HepG2 (cell line): ENCODE measurements around the gene LSMEM2. TPM values are rescaled to one million over a fixed set of nuclear protein-coding genes. Genes with fewer than 3 reads are reported as not detected.
A peak's percentile ranks its signal among the peaks of the same experiment; 100 is the strongest.

Source experiments
- ATAC-seq: fragments of 200-7000 bp; cut with Tn5 transposase; 3 replicates; pipeline ENCODE4 v1.9.1; 2020; ENCODE audit warnings: mild to moderate bottlenecking, moderate library complexity
- BruUV-seq: library from RNA; stranded (reverse); fragments of 400-500 nt; replicated peaks from 2 replicates; lab custom pipeline; 2021; lab: Mats Ljungman, UMichigan
- CTCF ChIA-PET: fragments of 300-600 bp; formaldehyde crosslinking; extraction: SDS; loops from one replicate; lab custom pipeline; 2021; ENCODE audit warnings: low total read pairs, inconsistent platforms, low intra/inter-chr PET ratio; lab: Yijun Ruan, JAX
- POLR2A ChIA-PET: fragments of 350-600 bp; sonication (Branson Sonifier 250); formaldehyde crosslinking; loops from one replicate; lab custom pipeline; 2020; ENCODE audit warnings: antibody characterized with exemption, inconsistent platforms; lab: Yijun Ruan, JAX
- DNase-seq: peaks from one replicate; pipeline ENCODE4 v3.0.0-alpha.2; 2015; ENCODE audit warnings: low spot score
- FAIRE-seq: peaks from 3 replicates; lab custom pipeline; 2011; peaks lifted over from hg19 to GRCh38; lab: Jason Lieb, UNC
- H2AFZ ChIP-seq: one replicate; pipeline ENCODE4 v1.6.1; 2011; ENCODE audit warnings: low read length, inconsistent platforms
- H3K27ac ChIP-seq: fragments of 300-600 bp; 3 replicates; pipeline ENCODE4 v1.8.0; 2011; ENCODE audit warnings: mixed run types, mild to moderate bottlenecking, mixed read lengths, low read length, inconsistent platforms; ENCODE audit not compliant: insufficient read depth; ENCODE audit errors: extremely low read length
- H3K27me3 ChIP-seq, 2 experiments: fragments of 200-600 bp in 1 of 2; 2 replicates in 1 of 2; 3 replicates in 1 of 2; pipeline versions ENCODE4 v1.6.0 to v1.8.0; 2011; ENCODE audit warnings: low read length in 2 of 2, mild to moderate bottlenecking in 2 of 2, moderate library complexity in 2 of 2, inconsistent platforms in 1 of 2; ENCODE audit not compliant: insufficient read depth in 2 of 2, control insufficient read depth in 1 of 2
- H3K36me3 ChIP-seq, 2 experiments: fragments of 200-600 bp in 1 of 2; replicated peaks in 1 of 2; 2 replicates in 1 of 2; 3 replicates in 1 of 2; pipeline versions ENCODE4 v1.5.1 to v1.8.0; 2011; ENCODE audit warnings: low read length in 2 of 2, inconsistent platforms in 1 of 2; ENCODE audit not compliant: insufficient read depth in 2 of 2, control insufficient read depth in 1 of 2
- H3K4me1 ChIP-seq: 2 replicates; pipeline ENCODE4 v1.5.1; 2012; ENCODE audit warnings: low read length, inconsistent platforms; ENCODE audit not compliant: insufficient read depth
- H3K4me2 ChIP-seq: 2 replicates; pipeline ENCODE4 v1.6.0; 2011; ENCODE audit warnings: low read depth, low read length, inconsistent platforms
- H3K4me3 ChIP-seq, 3 experiments: fragments of 200-600 bp in 1 of 3; sonication (generic), shearing (Covaris generic) in 1 of 3; replicated peaks in 1 of 3; 2 replicates each; pipeline ENCODE4 v1.5.1; 2011 to 2016; ENCODE audit warnings: low read length in 3 of 3, inconsistent platforms in 2 of 3, low read depth in 2 of 3, mild to moderate bottlenecking in 2 of 3, control low read depth in 1 of 3, mixed read lengths in 1 of 3; ENCODE audit not compliant: insufficient read depth in 1 of 3
- H3K79me2 ChIP-seq: one replicate; pipeline ENCODE4 v1.6.1; 2011; ENCODE audit warnings: low read length, inconsistent platforms; ENCODE audit not compliant: insufficient read depth
- H3K9ac ChIP-seq: 2 replicates; pipeline ENCODE4 v1.6.0; 2011; ENCODE audit warnings: mild to moderate bottlenecking, low read depth, low read length, inconsistent platforms; ENCODE audit not compliant: insufficient read depth
- H3K9me3 ChIP-seq: 2 replicates; pipeline ENCODE4 v1.5.1; 2012; ENCODE audit warnings: mild to moderate bottlenecking, low read length
- H4K20me1 ChIP-seq: 2 replicates; pipeline ENCODE4 v1.6.0; 2011; ENCODE audit warnings: inconsistent platforms, mild to moderate bottlenecking, low read length, moderate library complexity; ENCODE audit not compliant: insufficient read depth
- CREM ChIP-seq, 2 experiments: sonication (generic) in 1 of 2; formaldehyde crosslinking in 1 of 2; IDR thresholded peaks; 2 replicates each; pipeline versions ENCODE4 v1.4.0 to v1.6.1; 2016 to 2020; ENCODE audit warnings: antibody characterized with exemption in 1 of 2, mild to moderate bottlenecking in 1 of 2, missing genetic modification reagents in 1 of 2
- FOSL2 ChIP-seq: sonication (generic); formaldehyde crosslinking; IDR thresholded peaks from 2 replicates; pipeline ENCODE4 v1.4.0; 2020; ENCODE audit warnings: missing genetic modification reagents
- GABPA ChIP-seq, 2 experiments: IDR thresholded peaks; 2 replicates each; pipeline ENCODE4 v1.6.1; 2011 to 2016; ENCODE audit warnings: low read depth in 2 of 2, low read length in 1 of 2, missing biosample characterization in 1 of 2, missing genetic modification characterization in 1 of 2
- MEIS1 ChIP-seq: sonication (generic); formaldehyde crosslinking; IDR thresholded peaks from 2 replicates; pipeline ENCODE4 v1.9.0; 2021; ENCODE audit warnings: mild to moderate bottlenecking, missing genetic modification reagents, moderate library complexity, borderline replicate concordance
- MXD4 ChIP-seq: IDR thresholded peaks from 2 replicates; pipeline ENCODE4 v1.6.1; 2016; ENCODE audit warnings: mild to moderate bottlenecking, missing biosample characterization, missing genetic modification reagents
- RAD21 ChIP-seq: fragments of 450-650 bp; formaldehyde crosslinking; IDR thresholded peaks from 2 replicates; pipeline ENCODE4 v1.5.0; 2020; ENCODE audit warnings: mild to moderate bottlenecking
- RCOR2 ChIP-seq: IDR thresholded peaks from 2 replicates; pipeline ENCODE4 v1.6.1; 2016; ENCODE audit warnings: missing biosample characterization, missing genetic modification reagents
- RFX5 ChIP-seq: IDR thresholded peaks from 2 replicates; pipeline ENCODE4 v1.6.1; 2011; ENCODE audit warnings: low read depth, low read length, improper control_type of control experiment
- SIX4 ChIP-seq: sonication (generic); formaldehyde crosslinking; IDR thresholded peaks from 2 replicates; pipeline ENCODE4 v1.4.0; 2020; ENCODE audit warnings: missing genetic modification reagents
- SMC3 ChIP-seq: IDR thresholded peaks from 2 replicates; pipeline ENCODE4 v1.6.1; 2011; ENCODE audit warnings: low read length, improper control_type of control experiment
- SNAI1 ChIP-seq: sonication (generic); formaldehyde crosslinking; IDR thresholded peaks from 2 replicates; pipeline ENCODE4 v1.5.0; 2020; ENCODE audit warnings: mild to moderate bottlenecking, missing genetic modification reagents, borderline replicate concordance
- STAG1 ChIP-seq: sonication (generic); formaldehyde crosslinking; IDR thresholded peaks from 2 replicates; pipeline ENCODE4 v1.4.0; 2020; ENCODE audit warnings: missing genetic modification reagents
- ZNF333 ChIP-seq: sonication (generic); formaldehyde crosslinking; IDR thresholded peaks from 2 replicates; pipeline ENCODE4 v1.4.0; 2020; ENCODE audit warnings: mild to moderate bottlenecking, missing genetic modification reagents, borderline replicate concordance
- ZNF543 ChIP-seq: sonication (generic); formaldehyde crosslinking; IDR thresholded peaks from 2 replicates; pipeline ENCODE4 v1.4.0; 2020; ENCODE audit warnings: mild to moderate bottlenecking, missing genetic modification reagents
- ZNF678 ChIP-seq: sonication (generic); formaldehyde crosslinking; IDR thresholded peaks from 2 replicates; pipeline ENCODE4 v1.4.0; 2020; ENCODE audit warnings: mild to moderate bottlenecking, missing genetic modification reagents
- ZNF776 ChIP-seq: sonication (generic); formaldehyde crosslinking; IDR thresholded peaks from 2 replicates; pipeline ENCODE4 v1.4.0; 2020; ENCODE audit warnings: mild to moderate bottlenecking, missing genetic modification reagents
- ZNF792 ChIP-seq: IDR thresholded peaks from 2 replicates; pipeline ENCODE4 v1.6.1; 2016
- WGBS: methylation state at CpG from one replicate; pipeline ENCODE4 v1.1.6; 2017; ENCODE audit warnings: low lambda C conversion rate; 5-methylcytosine and 5-hydroxymethylcytosine counted together
- in situ Hi-C: cut with HindIII; loops from 2 replicates; pipeline ENCODE4 v1.10.0; 2017; ENCODE audit warnings: low pct_unique_long_range_greater_than_20kb; ENCODE audit not compliant: extremely low pct_ligation_motif_present
- intact Hi-C: fragments of 100-400 bp; cut with micrococcal nuclease; formaldehyde crosslinking; loops from one replicate; pipeline ENCODE4 v1.10.0; 2022; ENCODE audit not compliant: unreplicated experiment
- polyA plus RNA-seq, 8 experiments: library from polyadenylated mRNA; depleted of rRNA in 3 of 8; stranded (reverse) in 7 of 8; unstranded in 1 of 8; fragments of >200 nt; fragmentation: Illumina TruSeq in 4 of 8; extraction: Trizol in 4 of 8; gene quantifications; 2 replicates each; pipeline versions ENCODE4 v1.2.1 to v1.2.3, GENCODE V29; 2011 to 2016; ENCODE audit warnings: low read depth in 4 of 8, missing spikeins in 1 of 8, mixed read lengths in 1 of 8; ENCODE audit not compliant: insufficient read depth in 1 of 8
- total RNA-seq, 5 experiments: library from RNA; depleted of rRNA; stranded (reverse); fragments of >200 nt; fragmentation: Illumina TruSeq; extraction: Trizol; gene quantifications; 2 replicates each; pipeline ENCODE4 v1.2.3, GENCODE V29; 2016; ENCODE audit warnings: low read depth in 1 of 5
- TF ChIP-seq, protein P1 (sequence below): IDR thresholded peaks from 2 replicates; pipeline ENCODE4 v1.6.1; 2012; ENCODE audit warnings: low read depth, low read length, improper control_type of control experiment
- TF ChIP-seq, protein P2 (sequence below): sonication (generic); formaldehyde crosslinking; IDR thresholded peaks from 2 replicates; pipeline ENCODE4 v1.5.0; 2020; ENCODE audit warnings: missing genetic modification reagents
- TF ChIP-seq, protein P3 (sequence below): fragments of 450-650 bp; IDR thresholded peaks from 2 replicates; pipeline ENCODE4 v1.6.1; 2017; ENCODE audit warnings: mild to moderate bottlenecking

The LSMEM2 gene
- total and polyA plus RNA-seq, 2 of the 13 experiments (the other 11 are each of a cell fraction or from before 2014, with no cell fraction given): 0.07 to 0.41 TPM

DNA sequence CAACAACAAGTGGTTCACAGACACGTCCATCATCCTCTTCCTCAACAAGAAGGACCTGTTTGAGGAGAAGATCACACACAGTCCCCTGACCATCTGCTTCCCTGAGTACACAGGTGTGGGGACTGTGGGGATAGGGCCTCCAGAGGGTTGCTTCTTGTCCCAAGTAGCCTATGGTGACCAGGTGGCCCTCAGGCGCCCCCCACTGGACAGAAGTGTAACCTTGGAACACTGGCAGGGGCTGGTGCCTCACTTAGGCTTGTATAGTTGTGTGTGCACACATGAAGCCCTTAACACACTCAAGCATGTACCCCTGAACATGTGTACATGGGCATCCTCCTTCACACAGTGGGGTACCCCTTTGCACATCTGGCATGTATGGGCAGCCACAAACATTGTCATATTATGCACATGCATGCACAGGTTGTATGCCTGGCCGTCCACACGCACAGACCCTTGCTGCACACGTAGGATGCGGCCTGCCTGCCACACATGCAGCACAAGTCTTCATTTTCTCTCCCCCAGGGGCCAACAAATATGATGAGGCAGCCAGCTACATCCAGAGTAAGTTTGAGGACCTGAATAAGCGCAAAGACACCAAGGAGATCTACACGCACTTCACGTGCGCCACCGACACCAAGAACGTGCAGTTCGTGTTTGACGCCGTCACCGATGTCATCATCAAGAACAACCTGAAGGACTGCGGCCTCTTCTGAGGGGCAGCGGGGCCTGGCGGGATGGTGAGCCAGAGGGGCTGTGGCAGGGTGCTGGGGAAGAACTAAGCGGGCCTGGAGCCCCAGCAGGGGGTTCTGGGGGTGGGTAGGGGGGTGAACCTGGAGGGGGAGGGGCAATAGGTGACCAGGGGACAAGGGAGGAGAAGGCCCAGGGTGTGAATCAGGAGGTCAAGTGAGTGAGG lies 21.7 kb upstream of the LSMEM2 start:
- Histone ChIP-seq H3K4me3 (no peak overlapping the region), H4K20me1 (no peaks in the 10 kb centered on the region), H3K9me3 (no peaks in the 10 kb centered on the region), H3K9ac (no peak overlapping the region), H3K4me2 (no peak overlapping the region), H3K27me3 (no peaks in the 10 kb centered on the region), H2AFZ (no peak overlapping the region), H3K36me3 (peaks cover 16 to 30% of the 10 kb centered on the region in 2 experiments), H3K27ac (no peak overlapping the region), H3K4me1 (peaks cover 36% of the 10 kb centered on the region), H3K79me2 (peaks cover 7% of the 10 kb centered on the region)
- intact Hi-C loops: no loop called here
- peak; percentile 42 for FAIRE-seq
- CTCF ChIA-PET: interaction anchor here (0.8 to 3.1 kb wide), 5 partner anchors 11 to 67 kb away, joined by 3 to 26 read pairs (median 4); no protein-coding TSS in a partner anchor
- ATAC-seq: peak; percentile 8; the same call in 1 of the 3 replicates
- BruUV-seq: no TSS peak
- 93% methylated on average over 20 of the region's 20 CpGs for WGBS
- in situ Hi-C loops: no loop called here
- POLR2A ChIA-PET: interaction anchor here (0.9 to 8.0 kb wide), 3 partner anchors 8 to 67 kb away, joined by 3 to 155 read pairs (median 3); partner anchors contain the start of gene SEMA3B
- no peak for DNase-seq
- TF ChIP-seq GABPA (IDR thresholded peaks at IDR 0.05; ENCODE audit: low read depth, low read length): no peak
- TF ChIP-seq GABPA (CRISPR knock-in tag; IDR thresholded peaks at IDR 0.05; ENCODE audit: low read depth): peak; percentile 53; the same call in 1 of the 2 replicates
- TF ChIP-seq RCOR2 (CRISPR knock-in tag): no peak
- TF ChIP-seq ZNF776: no peak
- TF ChIP-seq, protein P1, sequence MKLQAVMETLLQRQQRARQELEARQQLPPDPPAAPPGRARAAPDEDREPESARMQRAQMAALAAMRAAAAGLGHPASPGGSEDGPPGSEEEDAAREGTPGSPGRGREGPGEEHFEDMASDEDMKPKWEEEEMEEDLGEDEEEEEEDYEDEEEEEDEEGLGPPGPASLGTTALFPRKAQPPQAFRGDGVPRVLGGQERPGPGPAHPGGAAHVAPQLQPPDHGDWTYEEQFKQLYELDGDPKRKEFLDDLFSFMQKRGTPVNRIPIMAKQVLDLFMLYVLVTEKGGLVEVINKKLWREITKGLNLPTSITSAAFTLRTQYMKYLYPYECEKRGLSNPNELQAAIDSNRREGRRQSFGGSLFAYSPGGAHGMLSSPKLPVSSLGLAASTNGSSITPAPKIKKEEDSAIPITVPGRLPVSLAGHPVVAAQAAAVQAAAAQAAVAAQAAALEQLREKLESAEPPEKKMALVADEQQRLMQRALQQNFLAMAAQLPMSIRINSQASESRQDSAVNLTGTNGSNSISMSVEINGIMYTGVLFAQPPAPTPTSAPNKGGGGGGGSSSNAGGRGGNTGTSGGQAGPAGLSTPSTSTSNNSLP: no peak
- TF ChIP-seq FOSL2 (CRISPR knock-in tag): no peak
- no peak for TF ChIP-seq RFX5
- TF ChIP-seq, protein P2, sequence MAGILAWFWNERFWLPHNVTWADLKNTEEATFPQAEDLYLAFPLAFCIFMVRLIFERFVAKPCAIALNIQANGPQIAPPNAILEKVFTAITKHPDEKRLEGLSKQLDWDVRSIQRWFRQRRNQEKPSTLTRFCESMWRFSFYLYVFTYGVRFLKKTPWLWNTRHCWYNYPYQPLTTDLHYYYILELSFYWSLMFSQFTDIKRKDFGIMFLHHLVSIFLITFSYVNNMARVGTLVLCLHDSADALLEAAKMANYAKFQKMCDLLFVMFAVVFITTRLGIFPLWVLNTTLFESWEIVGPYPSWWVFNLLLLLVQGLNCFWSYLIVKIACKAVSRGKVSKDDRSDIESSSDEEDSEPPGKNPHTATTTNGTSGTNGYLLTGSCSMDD (CRISPR knock-in tag): no peak
- TF ChIP-seq SNAI1: no peak
- no peak for TF ChIP-seq ZNF333
- TF ChIP-seq STAG1 (CRISPR knock-in tag): peak; percentile 72
- TF ChIP-seq ZNF543: no peak
- TF ChIP-seq CREM (IDR thresholded peaks at IDR 0.05): no peak
- TF ChIP-seq CREM (CRISPR knock-in tag; IDR thresholded peaks at IDR 0.05): no peak
- peak; percentile 61 for TF ChIP-seq SMC3
- TF ChIP-seq MXD4: no peak
- TF ChIP-seq, protein P3, sequence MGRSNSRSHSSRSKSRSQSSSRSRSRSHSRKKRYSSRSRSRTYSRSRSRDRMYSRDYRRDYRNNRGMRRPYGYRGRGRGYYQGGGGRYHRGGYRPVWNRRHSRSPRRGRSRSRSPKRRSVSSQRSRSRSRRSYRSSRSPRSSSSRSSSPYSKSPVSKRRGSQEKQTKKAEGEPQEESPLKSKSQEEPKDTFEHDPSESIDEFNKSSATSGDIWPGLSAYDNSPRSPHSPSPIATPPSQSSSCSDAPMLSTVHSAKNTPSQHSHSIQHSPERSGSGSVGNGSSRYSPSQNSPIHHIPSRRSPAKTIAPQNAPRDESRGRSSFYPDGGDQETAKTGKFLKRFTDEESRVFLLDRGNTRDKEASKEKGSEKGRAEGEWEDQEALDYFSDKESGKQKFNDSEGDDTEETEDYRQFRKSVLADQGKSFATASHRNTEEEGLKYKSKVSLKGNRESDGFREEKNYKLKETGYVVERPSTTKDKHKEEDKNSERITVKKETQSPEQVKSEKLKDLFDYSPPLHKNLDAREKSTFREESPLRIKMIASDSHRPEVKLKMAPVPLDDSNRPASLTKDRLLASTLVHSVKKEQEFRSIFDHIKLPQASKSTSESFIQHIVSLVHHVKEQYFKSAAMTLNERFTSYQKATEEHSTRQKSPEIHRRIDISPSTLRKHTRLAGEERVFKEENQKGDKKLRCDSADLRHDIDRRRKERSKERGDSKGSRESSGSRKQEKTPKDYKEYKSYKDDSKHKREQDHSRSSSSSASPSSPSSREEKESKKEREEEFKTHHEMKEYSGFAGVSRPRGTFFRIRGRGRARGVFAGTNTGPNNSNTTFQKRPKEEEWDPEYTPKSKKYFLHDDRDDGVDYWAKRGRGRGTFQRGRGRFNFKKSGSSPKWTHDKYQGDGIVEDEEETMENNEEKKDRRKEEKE: no peak
- no peak for TF ChIP-seq ZNF678
- peak; percentile 75 for TF ChIP-seq RAD21 (CRISPR knock-in tag)
- no peak for TF ChIP-seq MEIS1 (CRISPR knock-in tag)
- no peak for TF ChIP-seq ZNF792
- no peak for TF ChIP-seq SIX4 (CRISPR knock-in tag)
